Neural cell (in vitro differentiated cells): Measurements from ENCODE around the gene CPB2.

Source experiments
- CTCF ChIP-seq: fragments of 450-650 bp; IDR thresholded peaks from 2 replicates; pipeline ENCODE4 v1.5.1; 2014; ENCODE audit warnings: antibody characterized with exemption, mild to moderate bottlenecking, moderate library complexity; ENCODE audit not compliant: poor library complexity, severe bottlenecking
- EP300 ChIP-seq: fragments of 450-650 bp; conservative IDR thresholded peaks from 2 replicates; pipeline ENCODE4 v1.6.1; 2014; ENCODE audit warnings: antibody characterized with exemption, mild to moderate bottlenecking, moderate library complexity; ENCODE audit not compliant: poor library complexity, severe bottlenecking
- EZH2 ChIP-seq: fragments of 200-600, 300-800 bp; shearing (Covaris generic), sonication (generic); IDR thresholded peaks from 2 replicates; pipeline ENCODE4 v1.6.1; 2014; ENCODE audit warnings: antibody characterized with exemption, low read length, borderline replicate concordance, mild to moderate bottlenecking; ENCODE audit not compliant: insufficient read depth, poor library complexity, severe bottlenecking
- MXI1 ChIP-seq: fragments of 450-650 bp; conservative IDR thresholded peaks from 2 replicates; pipeline ENCODE4 v1.6.1; 2014; ENCODE audit warnings: antibody characterized with exemption, mild to moderate bottlenecking; ENCODE audit not compliant: poor library complexity, severe bottlenecking
- POLR2AphosphoS5 ChIP-seq: IDR thresholded peaks from 2 replicates; pipeline ENCODE4 v1.6.1; 2012
- RAD21 ChIP-seq: fragments of 450-650 bp; conservative IDR thresholded peaks from 2 replicates; pipeline ENCODE4 v1.6.1; 2014; ENCODE audit warnings: antibody characterized with exemption, mild to moderate bottlenecking, moderate library complexity
- REST ChIP-seq: IDR thresholded peaks from 2 replicates; pipeline ENCODE4 v1.6.1; 2012; ENCODE audit warnings: borderline replicate concordance
- SMC3 ChIP-seq: fragments of 450-650 bp; conservative IDR thresholded peaks from 2 replicates; pipeline ENCODE4 v1.6.1; 2014; ENCODE audit warnings: antibody characterized with exemption, mild to moderate bottlenecking, moderate library complexity; ENCODE audit not compliant: poor library complexity
- TAF1 ChIP-seq: IDR thresholded peaks from 2 replicates; pipeline ENCODE4 v1.6.1; 2012; ENCODE audit warnings: low read depth

- TF ChIP-seq EZH2 (no peak), CTCF (no peak), POLR2AphosphoS5 (peak; percentile 64), REST (peak; percentile 87), EP300 (peak; percentile 72), RAD21 (no peak), TAF1 (no peak), SMC3 (no peak), MXI1 (no peak)
These were observed 69.8 kb downstream of the CPB2 start for GRCh38 chr13:46035066-46035465.
